SK-N-SH (cell line): Measurements from ENCODE around the gene CDPF1.

Experiments used
- CTCF ChIP-seq: fragments of 200-600 bp; sonication (generic); IDR thresholded peaks from 2 replicates; pipeline ENCODE4 v1.6.1; 2017; ENCODE audit warnings: antibody characterized with exemption, mild to moderate bottlenecking, moderate library complexity
- ELF1 ChIP-seq: IDR thresholded peaks from 2 replicates; pipeline ENCODE4 v1.4.0; 2012
- EZH2phosphoT487 ChIP-seq: fragments of 200-600 bp; sonication (generic); IDR thresholded peaks from 2 replicates; pipeline ENCODE4 v1.6.1; 2017; ENCODE audit warnings: low read depth, mixed run types, mild to moderate bottlenecking, antibody characterized with exemption, moderate library complexity, borderline replicate concordance
- GATA2 ChIP-seq: sonication (generic); formaldehyde crosslinking; IDR thresholded peaks from 2 replicates; pipeline ENCODE4 v1.5.0; 2020; ENCODE audit warnings: mild to moderate bottlenecking, missing genetic modification reagents
- MEF2A ChIP-seq: IDR thresholded peaks from 2 replicates; pipeline ENCODE4 v1.4.0; 2012; ENCODE audit warnings: low read depth, borderline replicate concordance
- POLR2AphosphoS5 ChIP-seq: IDR thresholded peaks from 2 replicates; pipeline ENCODE4 v1.6.1; 2012; ENCODE audit warnings: low read depth, low read length
- RAD21 ChIP-seq: IDR thresholded peaks from 2 replicates; pipeline ENCODE4 v1.6.1; 2012; ENCODE audit warnings: mild to moderate bottlenecking, low read length
- RFX5 ChIP-seq: IDR thresholded peaks from 2 replicates; pipeline ENCODE4 v1.6.1; 2012; ENCODE audit warnings: mild to moderate bottlenecking, improper control_type of control experiment, low read length
- RXRA ChIP-seq: IDR thresholded peaks from 2 replicates; pipeline ENCODE4 v1.4.0; 2012; ENCODE audit warnings: low read depth, mild to moderate bottlenecking, borderline replicate concordance
- TCF12 ChIP-seq: IDR thresholded peaks from 2 replicates; pipeline ENCODE4 v1.4.0; 2012
- TEAD4 ChIP-seq: IDR thresholded peaks from 2 replicates; pipeline ENCODE4 v1.4.0; 2012; ENCODE audit warnings: mild to moderate bottlenecking, borderline replicate concordance; ENCODE audit not compliant: insufficient read depth
- USF2 ChIP-seq: fragments of 150-350 bp; IDR thresholded peaks from 2 replicates; pipeline ENCODE4 v1.6.1; 2017; ENCODE audit warnings: antibody characterized with exemption, low read length, low read depth, borderline replicate concordance
- YY1 ChIP-seq: IDR thresholded peaks from 2 replicates; pipeline ENCODE4 v1.4.0; 2012; ENCODE audit warnings: low read depth, mild to moderate bottlenecking

- TF ChIP-seq MEF2A (no peak), POLR2AphosphoS5 (no peak), RXRA (no peak), TEAD4 (no peak), CTCF (no peak), EZH2phosphoT487 (no peak), USF2 (no peak), YY1 (no peak), GATA2 (CRISPR knock-in tag) (no peak), RAD21 (no peak), TCF12 (no peak), ELF1 (no peak), RFX5 (no peak)
Measured at GRCh38 chr22:46209262-46209661, 40.8 kb downstream of the CDPF1 start.
